ENCODE results near the gene KIF7.
"Not testable (repeated sequence)": the region's sequence is repeated elsewhere in the genome, so short reads cannot be mapped to it uniquely, and the experiment has no call there.

Gene KIF7

GRCh38 chr15:89623165-89623564 is 32.1 kb downstream of the KIF7 start:
- no peak for DNase-seq (ENCODE audit: low read depth in 2 of 2)

GRCh38 chr15:89621547-89621946 is 33.7 kb downstream of the KIF7 start:
- DNase-seq (ENCODE audit: low read depth in 2 of 2), result no peak

GRCh38 chr15:89616228-89616627 is 39.0 kb downstream of the KIF7 start:
- no peak for DNase-seq (ENCODE audit: low read depth in 2 of 2)

- DNase-seq (ENCODE audit: low read depth in 2 of 2), result no peak
Measured at GRCh38 chr15:89615135-89615534, 40.1 kb downstream of the KIF7 start.

- DNase-seq (ENCODE audit: low read depth in 2 of 2), result no peak
Measured at GRCh38 chr15:89614164-89614563, 41.1 kb downstream of the KIF7 start.

- no peak for DNase-seq (ENCODE audit: low read depth in 2 of 2)
Measured at GRCh38 chr15:89613031-89613430, 42.2 kb downstream of the KIF7 start.

- DNase-seq (ENCODE audit: low read depth in 2 of 2), result no peak
Measured at GRCh38 chr15:89611317-89611716, 44.0 kb downstream of the KIF7 start.

- DNase-seq (ENCODE audit: low read depth in 2 of 2), result no peak
Measured at GRCh38 chr15:89599021-89599420, 56.2 kb downstream of the KIF7 start.

- DNase-seq (ENCODE audit: low read depth in 2 of 2), result no peak
Measured at GRCh38 chr15:89593018-89593417, 62.2 kb downstream of the KIF7 start.

GRCh38 chr15:89591834-89592233 is 63.4 kb downstream of the KIF7 start:
- DNase-seq (ENCODE audit: low read depth in 2 of 2), result no peak

- DNase-seq (ENCODE audit: low read depth in 2 of 2), result no peak
Measured at GRCh38 chr15:89587955-89588354, 67.3 kb downstream of the KIF7 start.

GRCh38 chr15:89586651-89587050 is 68.6 kb downstream of the KIF7 start:
- no peak for DNase-seq (ENCODE audit: low read depth in 2 of 2)

GRCh38 chr15:89580747-89581146 is 74.5 kb downstream of the KIF7 start:
- not testable (repeated sequence) for DNase-seq (ENCODE audit: low read depth in 2 of 2)

- DNase-seq (ENCODE audit: low read depth in 2 of 2), result no peak
Measured at GRCh38 chr15:89578146-89578545, 77.1 kb downstream of the KIF7 start.

Measured in stimulated activated CD4-positive, alpha-beta T cell treated with anti-CD3 and anti-CD28 coated beads, Interleukin-4, amount 100 ng/mL, for 48 hours (primary cell).